HG03558 (cell line): Measurements from ENCODE around the gene BLOC1S1.

Source experiments
- ATAC-seq: cut with Tn5 transposase; IDR thresholded peaks from one replicate; pipeline ENCODE4 v1.9.1; 2021; ENCODE audit warnings: moderate number of reproducible peaks; ENCODE audit not compliant: unreplicated experiment; ENCODE audit errors: extremely low read depth

Gene BLOC1S1

DNA sequence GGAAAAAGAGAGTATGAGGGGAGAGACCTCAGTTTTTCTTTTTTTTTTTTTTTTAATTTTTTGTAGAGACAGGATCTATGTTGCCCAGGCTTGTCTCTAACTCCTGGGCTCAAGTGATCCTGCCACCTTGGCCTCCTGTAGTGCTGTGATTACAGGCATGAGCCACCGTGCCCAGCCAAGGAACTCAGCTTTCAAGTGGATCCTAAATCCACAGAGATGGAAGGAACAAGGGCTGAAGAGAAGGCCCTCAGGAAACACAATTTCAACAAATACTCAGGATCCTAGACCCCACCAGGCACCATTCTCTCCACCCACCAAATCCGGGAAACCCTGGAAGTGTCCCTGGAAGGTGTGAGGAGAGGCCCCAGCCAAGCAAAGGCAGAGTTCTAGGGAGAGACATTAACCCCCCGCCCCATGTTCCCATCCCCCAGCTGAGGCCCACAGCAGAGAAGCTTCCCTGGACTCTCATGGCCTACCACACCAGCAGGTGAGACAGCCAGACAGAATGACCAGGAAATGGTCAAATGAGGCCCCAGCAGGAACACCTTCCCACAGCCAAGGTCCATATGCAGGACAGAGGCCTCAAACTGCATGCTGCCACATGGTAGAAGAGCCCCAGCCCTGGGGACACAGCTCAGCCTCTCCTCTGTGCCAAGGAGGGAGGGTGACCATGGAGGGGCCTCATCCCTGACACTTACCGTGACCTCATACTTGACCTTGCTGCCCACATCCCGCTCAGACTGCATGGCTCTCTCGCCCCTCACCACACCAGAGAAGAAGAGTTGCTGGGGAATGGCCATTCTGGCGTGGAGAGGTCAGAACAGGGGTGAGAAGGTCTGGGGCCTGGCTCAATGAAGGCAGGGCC, 22.3 kb upstream of the BLOC1S1 start:
- ATAC-seq = no peak

DNA sequence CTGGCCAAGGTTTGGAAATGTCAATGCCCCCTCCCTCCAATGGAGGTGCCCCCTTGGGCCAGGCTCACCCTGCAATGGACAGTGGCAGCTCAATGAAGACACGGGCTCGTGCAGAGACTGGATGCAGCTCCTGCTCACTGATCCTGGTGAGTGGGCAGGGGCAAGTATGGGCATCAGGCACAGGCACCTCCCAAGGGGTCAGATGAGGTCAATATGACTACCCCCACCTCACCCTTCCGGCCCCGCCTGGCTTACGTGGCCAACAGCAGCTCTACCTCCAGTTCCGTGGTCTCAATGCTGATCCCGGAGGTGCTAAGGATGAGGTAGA, 21.7 kb upstream of the BLOC1S1 start:
- no peak for ATAC-seq

DNA sequence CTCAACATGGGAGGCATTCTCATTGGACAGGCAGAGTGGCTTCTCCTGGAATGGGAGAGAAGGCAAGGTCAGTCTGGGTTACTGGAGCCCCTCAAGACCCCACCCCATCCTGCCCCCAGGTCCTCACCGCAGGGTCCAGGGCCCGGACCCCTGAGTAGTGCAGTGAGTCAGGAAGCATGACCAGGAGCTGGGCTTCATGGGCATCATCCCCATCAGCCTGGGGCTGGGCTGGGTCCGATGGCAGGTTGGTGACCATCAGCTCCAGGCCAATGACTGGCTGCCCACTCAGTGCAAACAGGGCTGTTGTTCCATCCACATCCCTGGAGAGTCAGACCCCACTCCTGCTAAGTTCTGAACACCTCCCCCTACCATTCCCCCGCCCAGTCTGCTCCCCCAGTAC, 21.2 kb upstream of the BLOC1S1 start:
- no peak for ATAC-seq

DNA sequence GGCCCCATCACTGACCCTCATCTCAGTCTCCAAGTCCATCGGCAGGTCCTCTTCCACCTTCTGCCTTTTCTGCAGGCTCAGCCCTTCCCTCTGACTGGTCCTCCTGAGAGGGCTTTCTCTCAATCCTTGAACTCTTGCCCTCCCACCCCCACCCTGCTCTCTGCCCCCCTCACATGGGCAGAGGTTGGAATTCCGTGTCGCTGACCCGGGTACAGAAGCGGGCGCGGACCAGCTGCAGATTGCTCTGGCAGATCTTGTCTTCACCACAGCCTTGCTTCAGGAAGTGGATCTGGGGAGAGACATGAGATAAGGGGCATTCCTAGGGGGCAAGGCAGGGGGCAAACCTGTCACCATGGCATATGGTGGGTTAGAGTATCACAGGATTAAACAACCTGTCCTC, 20.5 kb upstream of the BLOC1S1 start:
- ATAC-seq = no peak

DNA sequence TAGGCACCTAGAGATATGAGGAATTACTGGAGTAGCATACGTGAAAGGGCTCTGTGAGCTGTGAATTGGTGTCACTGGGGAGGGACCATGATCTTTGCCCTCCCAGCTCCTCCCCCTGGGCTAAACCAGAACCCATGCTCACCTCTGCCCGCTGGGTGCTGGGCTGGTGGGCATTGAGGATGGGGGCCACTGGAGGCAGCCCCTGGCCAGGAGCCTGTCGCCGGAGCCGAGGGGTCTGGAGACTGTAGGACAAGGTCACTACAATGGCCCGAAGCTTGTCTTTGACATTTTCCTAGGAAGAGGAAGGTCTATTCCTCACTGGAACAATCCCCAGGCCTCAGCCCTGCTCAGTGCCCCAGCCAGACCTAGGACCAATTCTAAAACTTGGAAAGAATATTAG, 19.7 kb upstream of the BLOC1S1 start:
- ATAC-seq = no peak

DNA sequence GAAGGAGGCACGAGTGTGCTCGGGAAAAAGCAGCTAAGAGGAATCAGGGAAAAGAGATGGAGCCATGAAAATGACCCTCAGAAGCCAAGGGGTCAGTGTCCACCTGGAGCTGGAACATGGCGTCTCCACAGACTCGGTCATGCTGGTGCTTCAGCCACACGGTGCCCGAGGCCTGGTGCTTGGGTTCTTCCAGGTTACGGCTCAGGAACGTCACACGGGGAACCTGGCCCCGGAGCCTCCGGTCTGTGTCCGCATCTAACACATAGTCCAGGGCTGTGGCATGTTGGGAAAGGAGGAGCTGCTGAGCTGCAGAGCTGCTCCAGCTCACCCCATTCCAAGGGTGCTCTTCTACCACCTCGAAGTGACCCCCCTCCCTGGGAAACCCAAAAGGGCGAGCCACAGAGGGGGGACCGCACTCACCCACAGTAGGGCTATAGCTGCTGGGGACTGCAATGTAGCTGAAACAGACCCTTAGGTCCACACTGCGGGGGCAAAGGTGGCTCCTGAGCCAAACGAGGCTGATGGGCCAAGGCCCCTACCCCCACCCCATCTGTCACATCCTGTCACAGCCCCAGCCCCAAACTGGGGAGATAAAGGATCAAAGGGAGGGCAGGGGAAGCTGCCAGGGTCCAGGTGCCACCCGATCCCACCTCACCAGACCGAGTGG, 18.9 kb upstream of the BLOC1S1 start:
- ATAC-seq = no peak

DNA sequence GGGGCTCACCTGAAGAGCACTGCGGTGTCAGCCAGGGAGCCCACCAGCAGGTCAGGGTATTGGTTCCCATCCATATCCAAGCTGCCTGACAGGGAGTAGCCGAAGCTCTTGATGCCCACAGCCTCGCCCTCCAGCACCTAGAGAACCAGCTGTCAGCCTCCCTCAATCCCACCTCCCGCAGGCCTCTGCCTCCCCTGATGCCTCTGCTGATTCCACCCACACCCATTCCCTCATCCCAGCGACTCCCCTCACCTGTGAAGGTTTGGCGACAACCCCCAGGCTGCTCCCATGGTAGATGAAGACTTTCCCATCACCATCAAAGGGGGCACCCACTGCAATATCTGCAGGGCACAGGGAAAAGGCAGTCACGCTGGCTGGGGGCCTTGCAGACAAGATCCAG, 18.2 kb upstream of the BLOC1S1 start:
- ATAC-seq = no peak

DNA sequence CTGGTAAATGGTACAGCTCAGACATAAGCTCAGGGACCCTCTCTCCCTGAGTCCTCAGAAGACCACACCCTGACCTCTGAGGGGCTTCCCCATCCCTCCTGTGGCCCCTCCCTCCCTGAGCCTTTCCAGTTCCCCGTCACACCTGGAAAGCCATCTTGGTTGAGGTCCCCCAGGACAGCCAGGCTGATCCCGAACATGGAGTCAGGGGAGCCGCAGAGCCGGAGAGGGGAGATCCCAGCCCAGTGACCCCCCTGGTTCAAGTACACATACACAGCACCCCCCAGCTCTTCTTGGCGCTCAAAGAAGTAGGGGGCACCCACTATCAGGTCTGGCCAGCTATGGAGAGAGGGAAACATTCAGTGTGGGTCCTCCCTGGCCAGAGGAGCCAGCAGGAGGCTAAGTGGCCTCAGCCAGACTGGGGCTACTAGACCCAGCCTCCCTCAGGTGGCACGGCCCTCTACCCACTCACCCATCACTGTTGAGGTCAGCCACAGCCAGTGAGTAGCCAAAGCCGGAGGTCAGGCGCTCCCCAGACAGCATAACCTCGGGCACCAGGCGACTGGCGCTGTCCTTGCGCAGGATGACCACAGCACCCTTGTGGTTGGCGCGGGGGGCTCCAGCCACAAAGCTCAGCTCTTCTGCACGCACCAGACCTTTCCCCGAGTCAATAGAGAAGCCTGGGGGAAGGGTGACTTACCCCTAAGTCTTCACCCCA, 17.4 kb upstream of the BLOC1S1 start:
- ATAC-seq = no peak

DNA sequence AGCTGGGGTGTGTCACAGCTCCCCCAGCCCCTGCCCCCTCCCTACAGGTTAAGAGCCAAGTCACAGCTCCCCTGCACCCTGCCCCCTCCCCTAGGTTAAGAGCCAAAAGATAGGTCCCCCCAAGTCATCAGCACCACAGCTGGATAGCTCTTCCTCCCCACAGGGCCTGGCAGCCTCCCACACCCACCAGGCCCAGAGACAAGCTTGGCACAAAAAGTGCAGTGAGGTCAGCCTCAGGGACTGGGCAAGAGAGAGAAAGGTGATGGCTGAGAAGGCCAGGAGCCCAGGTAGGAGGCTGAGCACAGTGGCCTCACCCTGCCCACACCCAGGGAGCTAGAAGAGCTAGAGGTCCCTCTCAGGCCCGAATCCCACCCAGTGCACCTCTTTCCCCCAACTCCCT, 16.9 kb upstream of the BLOC1S1 start:
- no peak for ATAC-seq

DNA sequence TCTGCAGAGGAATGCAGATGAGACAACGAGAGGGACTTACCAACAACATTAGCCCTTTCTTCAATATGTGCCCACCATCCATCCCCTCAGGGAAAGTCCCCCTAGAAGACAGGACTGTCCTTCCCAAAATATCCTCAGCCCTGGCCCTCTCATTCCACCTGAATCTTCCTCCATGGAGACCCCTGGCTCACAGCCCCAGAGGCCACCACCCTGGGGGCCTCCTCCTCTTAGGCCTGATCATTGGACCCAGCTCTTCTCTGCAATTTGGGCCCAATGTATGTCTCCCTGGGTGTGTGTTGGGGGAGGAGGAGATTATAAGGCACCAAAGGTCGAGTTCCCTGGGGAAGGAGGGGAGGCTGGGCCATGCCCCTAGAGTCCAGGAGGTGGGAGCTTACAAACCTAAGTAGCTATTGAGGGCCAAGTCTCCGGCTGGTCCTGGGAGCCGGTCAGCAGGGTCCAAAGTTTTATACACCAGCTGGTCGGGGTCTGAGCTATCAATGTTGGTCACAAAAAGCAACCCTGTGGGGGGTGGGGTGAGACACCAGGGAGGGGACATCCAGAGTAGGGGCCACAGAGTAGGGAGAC, 16.3 kb upstream of the BLOC1S1 start:
- ATAC-seq = no peak

DNA sequence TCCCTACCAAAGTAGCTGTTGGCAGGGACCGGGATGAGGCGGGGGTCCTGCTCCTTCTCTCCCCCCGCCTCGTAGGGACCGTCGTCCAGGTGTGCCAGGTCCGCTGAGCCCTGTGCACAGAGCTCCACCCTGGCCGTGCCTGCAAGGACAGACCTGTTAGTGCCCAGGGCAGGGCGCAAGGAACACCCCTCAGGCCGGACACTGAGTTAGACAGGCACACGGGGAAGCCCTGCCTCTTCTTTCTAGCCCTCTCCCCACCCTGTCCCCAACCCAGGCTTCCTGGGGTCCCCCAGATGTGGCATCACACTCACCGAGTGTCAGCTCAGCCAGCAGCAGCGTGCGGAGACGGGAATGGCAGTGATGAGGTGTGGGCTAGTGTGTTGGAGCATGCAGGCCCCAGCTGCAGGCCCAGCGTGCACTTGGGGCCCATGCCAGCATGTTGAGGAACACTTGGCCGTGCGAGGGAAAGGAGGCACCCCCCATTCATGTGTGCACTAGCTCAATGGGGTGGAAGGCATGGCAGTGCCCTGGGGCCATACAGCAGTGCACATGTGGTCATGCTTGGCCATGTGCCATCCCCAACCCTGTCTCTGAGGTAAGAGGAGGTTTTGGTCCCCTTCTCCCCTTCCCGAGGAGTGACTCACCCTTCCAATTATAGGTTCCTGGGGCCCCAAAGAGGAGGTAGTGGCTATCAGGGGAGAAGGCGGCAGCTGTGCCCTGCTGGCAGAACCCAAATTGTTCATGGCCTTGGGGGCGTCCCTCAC, 15.4 kb upstream of the BLOC1S1 start:
- no peak for ATAC-seq

DNA sequence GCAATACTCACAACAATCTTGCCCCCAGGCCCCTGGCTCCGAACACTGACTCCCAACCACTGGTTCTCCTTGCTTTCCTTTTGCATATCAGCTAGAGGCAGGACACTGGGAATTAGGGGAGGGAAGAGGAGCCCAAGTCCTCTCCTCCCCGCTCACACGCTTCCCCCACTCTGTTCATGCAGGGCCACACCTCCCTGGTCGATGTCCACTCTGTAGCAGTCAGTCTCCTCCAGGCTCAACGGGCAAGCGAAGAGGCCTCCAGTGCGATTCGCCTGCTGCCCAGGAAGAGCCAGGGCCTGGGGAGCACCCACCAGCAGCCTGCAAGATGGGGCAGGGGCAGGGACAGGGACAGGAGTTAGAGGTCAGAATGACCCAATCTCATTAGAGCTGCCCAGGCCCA, 13.0 kb upstream of the BLOC1S1 start:
- no peak for ATAC-seq

DNA sequence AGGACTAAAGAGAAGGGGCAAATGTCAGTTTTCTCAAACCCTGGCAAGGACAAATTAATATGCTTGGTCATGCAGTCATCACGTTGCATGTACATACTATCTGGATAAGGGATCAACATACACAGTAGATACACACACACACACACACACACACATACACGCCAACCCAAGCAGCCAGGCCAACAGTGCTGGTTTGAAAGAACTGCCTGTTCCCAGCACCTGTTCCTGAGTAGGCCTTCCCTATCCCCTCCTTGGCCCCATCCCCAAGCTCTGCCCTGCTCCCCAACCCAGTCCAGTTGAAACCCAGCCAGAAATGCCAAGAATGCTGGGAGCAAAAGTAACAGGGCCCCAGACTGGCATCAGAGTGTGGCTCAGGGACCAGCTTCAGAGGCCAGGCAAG, 12.6 kb upstream of the BLOC1S1 start:
- no peak for ATAC-seq

DNA sequence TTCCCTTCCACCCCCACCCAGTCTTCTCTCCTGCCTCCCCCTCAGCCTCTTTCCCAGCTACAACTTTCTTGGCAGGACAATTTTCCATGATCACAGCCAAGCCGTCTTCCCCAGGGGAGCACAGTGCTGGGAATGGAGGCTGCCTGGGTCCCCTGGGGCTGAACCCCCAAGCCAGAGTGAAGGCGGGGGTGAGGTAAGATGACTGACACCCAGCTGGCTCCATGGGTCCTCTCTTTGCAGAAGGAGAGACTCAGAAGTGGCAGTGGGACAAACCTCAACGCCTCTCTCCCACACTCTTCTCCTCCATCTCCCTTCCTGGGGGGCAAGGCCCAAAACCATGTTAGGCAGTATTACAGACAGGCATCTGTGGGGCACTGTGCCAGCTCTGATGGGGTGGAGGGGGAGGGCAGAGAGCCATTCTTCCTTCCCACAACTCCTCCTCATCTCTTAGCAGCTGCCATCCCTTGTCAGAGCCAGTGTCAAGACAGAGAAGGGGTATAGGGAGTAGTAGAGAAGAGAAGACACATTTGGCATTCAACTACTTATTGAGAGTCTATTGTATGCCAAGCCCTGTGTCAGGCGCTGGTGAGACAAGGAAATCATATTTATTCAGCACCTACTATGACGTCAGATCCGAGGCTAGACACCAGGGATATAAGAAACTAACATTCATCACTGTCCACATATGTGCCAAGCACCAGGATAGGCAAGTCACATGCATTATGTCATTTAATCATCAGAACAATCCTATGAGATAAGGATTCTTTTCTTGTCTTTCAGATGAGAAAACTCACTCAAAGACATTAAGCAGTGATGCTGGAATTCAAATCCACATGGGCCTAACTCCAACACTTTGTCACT, 11.7 kb upstream of the BLOC1S1 start:
- no peak for ATAC-seq

DNA sequence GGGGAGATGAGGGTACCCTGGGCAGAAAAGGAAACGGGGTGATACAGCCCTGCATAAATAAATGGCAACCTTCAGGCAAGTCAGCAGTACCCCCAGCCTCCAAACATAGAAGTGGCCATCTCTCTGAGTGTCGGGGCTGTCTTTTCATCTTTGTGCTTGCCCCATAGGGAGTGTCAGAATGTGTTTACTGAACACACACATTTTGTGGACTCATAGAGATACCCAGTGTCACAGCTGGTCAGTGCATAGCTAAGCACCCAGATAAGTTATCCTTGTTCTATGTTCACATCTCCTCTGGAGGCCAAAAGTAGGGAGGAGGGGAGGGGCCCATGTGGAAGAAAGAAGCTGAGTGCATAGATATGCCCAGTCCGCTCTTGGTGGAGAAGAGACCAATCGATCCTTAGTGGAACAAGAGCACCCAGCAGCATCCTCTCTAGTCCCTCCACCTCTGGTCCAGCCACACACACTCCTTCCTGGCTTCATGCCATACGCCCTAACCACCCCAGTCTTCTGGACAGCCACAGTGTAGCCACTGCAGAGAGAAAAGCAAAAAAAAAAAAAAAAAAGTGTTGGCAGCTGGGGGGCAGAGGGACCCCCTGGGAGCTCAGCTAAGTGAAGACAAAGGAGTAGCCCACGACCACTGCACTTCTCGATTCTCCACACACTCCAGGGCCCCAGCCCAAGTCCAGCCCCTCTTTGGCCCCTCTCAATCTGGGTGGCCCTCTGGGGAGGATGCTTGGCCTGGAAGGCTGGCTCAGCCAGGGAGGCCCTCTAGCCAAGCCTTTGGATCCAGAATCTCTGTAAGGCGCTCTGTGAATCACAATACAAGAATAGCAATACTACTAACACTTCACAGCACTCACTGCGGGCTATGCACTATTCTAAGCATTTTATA, 10.8 kb upstream of the BLOC1S1 start:
- no peak for ATAC-seq

DNA sequence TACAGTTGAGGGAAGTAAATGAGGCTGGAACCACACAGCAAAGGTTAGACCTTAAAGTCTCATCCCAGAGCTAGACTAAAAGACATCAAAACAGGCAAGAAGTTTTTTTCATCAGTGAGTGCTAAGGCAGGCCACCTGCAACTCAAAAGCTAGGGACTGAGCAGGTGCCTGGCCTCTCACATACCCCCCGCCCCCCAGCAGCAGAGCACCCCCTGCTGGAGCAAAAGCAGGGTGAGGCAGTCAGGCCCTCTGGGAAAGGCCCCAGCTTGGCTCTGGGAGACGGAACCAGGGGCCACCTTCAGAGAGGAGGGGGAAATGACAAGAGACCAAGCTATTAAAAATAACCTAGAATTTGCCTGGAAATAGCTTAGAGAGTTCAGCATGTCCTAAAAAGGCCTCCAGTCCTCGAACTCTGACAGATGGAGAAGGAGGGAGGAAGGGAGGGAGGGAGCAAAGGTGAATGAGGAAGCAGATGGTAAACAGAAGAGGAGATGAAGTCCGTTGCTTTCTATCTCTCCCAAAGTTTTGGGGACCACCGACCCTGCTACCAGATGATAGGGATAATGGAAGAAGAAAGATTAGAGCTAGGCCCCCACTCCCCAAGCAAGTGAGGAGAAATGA, 10.0 kb upstream of the BLOC1S1 start:
- ATAC-seq = no peak

DNA sequence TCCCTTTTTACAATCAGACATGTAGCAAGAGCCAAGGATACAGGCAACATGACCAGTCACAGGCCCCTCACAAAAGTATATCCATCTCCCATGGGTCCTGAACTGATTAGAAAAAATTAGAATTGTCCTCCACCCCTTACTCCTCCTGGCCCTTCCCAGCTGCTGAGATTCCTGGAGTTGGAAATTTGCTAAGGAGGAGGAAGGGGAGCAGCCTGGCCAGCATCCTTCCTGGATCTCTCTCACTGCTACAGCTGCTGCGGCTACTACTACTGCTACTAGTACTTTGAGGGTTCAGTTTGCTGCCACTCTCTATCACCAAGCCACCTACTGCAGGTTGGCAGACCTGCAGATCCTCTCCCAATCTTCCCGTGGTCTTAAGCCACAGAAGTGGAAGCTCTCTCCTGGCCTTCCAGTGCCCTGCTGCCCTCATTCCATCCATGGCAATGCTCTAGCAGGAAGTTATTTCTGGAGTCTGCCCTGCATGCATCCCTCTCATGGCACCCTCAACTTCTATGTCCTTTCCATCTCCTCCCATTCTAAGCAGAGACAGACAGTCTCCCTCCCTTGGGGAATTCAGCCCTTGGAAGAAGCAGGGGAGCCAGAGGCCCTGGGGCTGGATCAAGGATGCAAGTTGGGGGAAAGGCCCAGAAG, 9.2 kb upstream of the BLOC1S1 start:
- ATAC-seq = no peak
